Measurements from ENCODE around the gene SLCO1A2. TPM values are rescaled to one million over a fixed set of nuclear protein-coding genes. Genes with fewer than 3 reads are reported as not detected.

The SLCO1A2 gene
- total RNA-seq, 4 donors from 2014 or later, result not detected

DNA sequence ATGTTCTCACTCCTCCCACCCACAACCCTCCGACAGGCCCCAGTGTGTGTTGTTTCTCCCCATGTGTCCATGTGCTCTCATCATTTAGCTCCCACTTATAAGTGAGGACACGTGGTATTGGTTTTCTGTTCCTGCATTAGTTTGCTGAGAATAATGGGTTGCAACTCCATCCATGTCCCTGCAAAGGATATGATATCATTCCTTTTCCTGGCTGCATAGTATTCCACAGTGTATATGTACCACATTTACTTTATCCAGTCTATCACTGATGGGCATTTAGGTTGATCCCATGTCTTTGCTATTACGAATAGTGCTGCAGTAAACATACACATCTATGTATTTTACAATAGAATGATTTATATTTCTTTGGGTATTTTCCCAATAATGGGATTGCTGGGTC is 77.5 kb downstream of the SLCO1A2 start:
- Histone ChIP-seq H3K9me3 (no peaks in the 10 kb centered on the region), H3K36me3 (no peaks in the 10 kb centered on the region), H3K4me3 (no peak overlapping the region), H3K4me1 (no peaks in the 10 kb centered on the region), H3K27ac (no peak overlapping the region), H3K27me3 (no peaks in the 10 kb centered on the region)
- TF ChIP-seq, protein P1, sequence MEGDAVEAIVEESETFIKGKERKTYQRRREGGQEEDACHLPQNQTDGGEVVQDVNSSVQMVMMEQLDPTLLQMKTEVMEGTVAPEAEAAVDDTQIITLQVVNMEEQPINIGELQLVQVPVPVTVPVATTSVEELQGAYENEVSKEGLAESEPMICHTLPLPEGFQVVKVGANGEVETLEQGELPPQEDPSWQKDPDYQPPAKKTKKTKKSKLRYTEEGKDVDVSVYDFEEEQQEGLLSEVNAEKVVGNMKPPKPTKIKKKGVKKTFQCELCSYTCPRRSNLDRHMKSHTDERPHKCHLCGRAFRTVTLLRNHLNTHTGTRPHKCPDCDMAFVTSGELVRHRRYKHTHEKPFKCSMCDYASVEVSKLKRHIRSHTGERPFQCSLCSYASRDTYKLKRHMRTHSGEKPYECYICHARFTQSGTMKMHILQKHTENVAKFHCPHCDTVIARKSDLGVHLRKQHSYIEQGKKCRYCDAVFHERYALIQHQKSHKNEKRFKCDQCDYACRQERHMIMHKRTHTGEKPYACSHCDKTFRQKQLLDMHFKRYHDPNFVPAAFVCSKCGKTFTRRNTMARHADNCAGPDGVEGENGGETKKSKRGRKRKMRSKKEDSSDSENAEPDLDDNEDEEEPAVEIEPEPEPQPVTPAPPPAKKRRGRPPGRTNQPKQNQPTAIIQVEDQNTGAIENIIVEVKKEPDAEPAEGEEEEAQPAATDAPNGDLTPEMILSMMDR (IDR thresholded peaks at IDR 0.05), result no peak
- TF ChIP-seq POLR2A (IDR thresholded peaks at IDR 0.05), result no peak
- DNase-seq, result no peak

DNA sequence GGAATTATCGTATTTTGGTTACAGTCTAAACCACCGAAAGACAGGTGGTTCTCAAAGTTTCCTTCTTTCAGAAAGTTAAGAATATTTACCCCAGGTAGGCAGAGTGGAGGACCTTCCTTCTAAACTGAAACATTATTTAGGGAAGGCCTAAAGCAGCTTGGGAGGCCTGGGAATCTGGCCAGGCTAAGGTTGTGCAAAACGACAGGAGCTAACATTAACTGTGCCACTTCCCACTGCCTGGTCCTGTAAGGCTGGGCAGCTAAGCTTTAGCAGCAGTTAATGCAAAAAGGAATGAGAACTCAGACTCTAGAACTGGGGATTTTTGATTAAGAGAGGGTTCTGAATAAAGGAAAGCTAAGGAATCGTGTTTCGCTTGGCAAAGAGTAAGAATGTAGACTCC is 82.6 kb downstream of the SLCO1A2 start:
- TF ChIP-seq, protein P1 (IDR thresholded peaks at IDR 0.05), result no peak
- no peak for TF ChIP-seq POLR2A (IDR thresholded peaks at IDR 0.05)
- Histone ChIP-seq H3K36me3 (no peaks in the 10 kb centered on the region), H3K27me3 (no peaks in the 10 kb centered on the region), H3K4me3 (no peak overlapping the region), H3K27ac (no peak overlapping the region), H3K9me3 (no peaks in the 10 kb centered on the region), H3K4me1 (no peaks in the 10 kb centered on the region)
- no peak for DNase-seq

DNA sequence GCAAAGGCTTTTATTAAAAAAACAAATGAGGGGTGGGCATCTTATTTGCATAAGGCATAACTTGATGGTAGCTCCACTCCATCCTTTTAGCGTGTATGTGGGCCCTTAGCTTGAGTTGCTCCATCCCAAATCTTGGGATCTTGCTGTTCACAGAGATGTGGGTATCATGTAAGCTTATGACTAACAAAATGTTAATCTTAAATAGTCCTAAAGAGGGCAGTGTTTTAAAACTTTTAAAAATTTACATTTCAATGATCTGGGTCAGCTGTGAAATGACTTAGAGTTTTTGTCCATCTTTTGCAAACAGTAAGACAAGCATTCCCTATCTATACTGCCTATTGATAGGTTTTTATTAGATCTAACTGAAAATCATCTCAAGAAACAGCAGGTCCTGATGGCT is 86.0 kb downstream of the SLCO1A2 start:
- no peak for DNase-seq
- no peak overlapping the region for H3K4me3 ChIP-seq
- H3K27me3 ChIP-seq, result no peaks in the 10 kb centered on the region
- H3K36me3 ChIP-seq, result no peaks in the 10 kb centered on the region
- no peaks in the 10 kb centered on the region for H3K9me3 ChIP-seq
- H3K27ac ChIP-seq, result no peak overlapping the region
- no peaks in the 10 kb centered on the region for H3K4me1 ChIP-seq
- no peak for TF ChIP-seq POLR2A (IDR thresholded peaks at IDR 0.05)
- TF ChIP-seq, protein P1 (IDR thresholded peaks at IDR 0.05), result no peak

DNA sequence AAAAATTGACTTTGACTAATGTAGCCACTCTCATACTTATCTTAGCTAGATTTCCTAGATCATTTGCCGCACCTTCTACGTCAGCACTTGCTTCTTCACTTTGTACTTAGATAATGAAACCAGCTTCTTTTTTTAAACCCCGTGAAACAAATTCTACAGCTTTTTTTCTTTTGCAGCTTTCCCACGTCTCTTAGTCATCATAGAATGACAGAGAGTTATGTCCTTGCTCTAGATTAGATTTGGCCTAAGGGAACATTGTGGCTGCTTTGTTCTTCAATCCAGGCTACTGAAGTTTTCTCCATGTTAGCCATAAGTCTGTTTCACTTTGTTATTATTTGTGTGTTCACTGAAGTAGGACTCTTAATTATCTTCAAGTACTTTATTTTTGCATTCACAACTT is 94.9 kb downstream of the SLCO1A2 start:
- TF ChIP-seq POLR2A (IDR thresholded peaks at IDR 0.05), result no peak
- TF ChIP-seq, protein P1 (IDR thresholded peaks at IDR 0.05), result no peak
- H3K27me3 ChIP-seq, result no peaks in the 10 kb centered on the region
- no peaks in the 10 kb centered on the region for H3K4me1 ChIP-seq
- H3K9me3 ChIP-seq, result no peaks in the 10 kb centered on the region
- H3K36me3 ChIP-seq, result no peaks in the 10 kb centered on the region
- no peak for DNase-seq
- no peak overlapping the region for H3K27ac ChIP-seq
- no peak overlapping the region for H3K4me3 ChIP-seq

DNA sequence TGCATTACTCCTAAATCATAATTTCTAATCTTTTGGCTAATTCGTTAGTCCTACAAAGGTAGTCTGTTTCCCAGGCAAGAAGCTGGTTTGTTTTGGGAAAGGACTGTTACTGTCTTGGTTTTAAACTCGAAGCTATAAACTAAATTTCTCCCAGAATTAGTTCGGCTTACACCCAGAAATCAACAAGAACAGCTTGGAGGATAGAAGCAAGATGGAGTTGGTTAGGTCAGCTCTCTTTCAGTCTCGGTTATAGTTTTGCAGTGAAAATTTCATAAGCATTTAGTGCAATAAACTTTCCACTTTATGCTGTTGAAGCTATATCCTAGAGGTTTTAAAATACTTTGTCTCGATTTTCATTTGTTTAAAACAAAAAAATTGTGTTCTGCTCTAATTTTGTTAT is 100.3 kb downstream of the SLCO1A2 start:
- no peak for TF ChIP-seq POLR2A (IDR thresholded peaks at IDR 0.05)
- TF ChIP-seq, protein P1 (IDR thresholded peaks at IDR 0.05), result no peak
- no peak for DNase-seq
- no peaks in the 10 kb centered on the region for H3K9me3 ChIP-seq
- H3K27ac ChIP-seq, result no peak overlapping the region
- no peaks in the 10 kb centered on the region for H3K4me1 ChIP-seq
- H3K27me3 ChIP-seq, result no peaks in the 10 kb centered on the region
- H3K4me3 ChIP-seq, result no peak overlapping the region
- H3K36me3 ChIP-seq, result no peaks in the 10 kb centered on the region

DNA sequence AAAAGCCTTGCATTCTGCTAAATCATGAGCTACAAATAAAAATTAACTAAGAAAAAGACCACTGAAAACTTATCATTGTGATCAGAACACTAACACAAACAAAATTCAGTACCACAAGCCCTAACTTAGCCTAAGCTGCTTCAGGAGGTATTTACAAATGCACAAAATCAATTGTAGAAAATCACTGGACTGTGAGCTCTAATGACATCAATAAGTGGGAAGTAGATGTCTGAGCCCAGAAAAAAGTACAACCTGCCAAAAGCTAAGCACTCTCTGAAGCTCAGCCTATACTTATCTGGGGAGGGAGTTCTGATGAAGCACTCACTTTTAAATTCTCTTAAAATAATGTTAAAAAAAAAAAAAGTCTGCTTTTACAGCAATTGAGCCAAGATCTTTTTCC is 110.8 kb downstream of the SLCO1A2 start:
- TF ChIP-seq, protein P1 (IDR thresholded peaks at IDR 0.05), result no peak
- TF ChIP-seq POLR2A (IDR thresholded peaks at IDR 0.05), result no peak
- DNase-seq, result no peak
- Histone ChIP-seq H3K36me3 (no peaks in the 10 kb centered on the region), H3K4me3 (no peak overlapping the region), H3K27me3 (no peaks in the 10 kb centered on the region), H3K9me3 (no peaks in the 10 kb centered on the region), H3K27ac (no peak overlapping the region), H3K4me1 (no peaks in the 10 kb centered on the region)
